Fibroblast of lung (primary cell): ENCODE measurements around the gene TCF12. TPM values are rescaled to one million over a fixed set of nuclear protein-coding genes. Genes with fewer than 3 reads are reported as not detected.
A peak's percentile ranks its signal among the peaks of the same experiment; 100 is the strongest.

Experiments
- DNase-seq, 2 donors: peaks; one replicate each; pipeline versions ENCODE4 v3.0.0 to v3.0.0-alpha.2; 2010; ENCODE audit warnings: low read depth in 2 of 2
- H2AFZ ChIP-seq: 2 replicates; pipeline ENCODE4 v1.5.1; 2012; ENCODE audit warnings: low read length, control low read depth, inconsistent platforms
- H3K27ac ChIP-seq: 2 replicates; pipeline ENCODE4 v1.5.1; 2011; ENCODE audit warnings: low read length, control low read depth; ENCODE audit not compliant: insufficient read depth
- H3K27me3 ChIP-seq: 2 replicates; pipeline ENCODE4 v1.5.1; 2011; ENCODE audit warnings: mild to moderate bottlenecking, low read length; ENCODE audit not compliant: control insufficient read depth, insufficient read depth
- H3K36me3 ChIP-seq: 2 replicates; pipeline ENCODE4 v1.5.1; 2011; ENCODE audit warnings: low read length; ENCODE audit not compliant: control insufficient read depth, insufficient read depth
- H3K4me1 ChIP-seq: 2 replicates; pipeline ENCODE4 v1.5.1; 2011; ENCODE audit warnings: low read length; ENCODE audit not compliant: control insufficient read depth, insufficient read depth; ENCODE audit errors: extremely low read depth
- H3K4me2 ChIP-seq: 2 replicates; pipeline ENCODE4 v1.5.1; 2011; ENCODE audit warnings: low read length, control low read depth; ENCODE audit not compliant: insufficient read depth; ENCODE audit errors: extremely low read depth
- H3K4me3 ChIP-seq, 4 experiments: fragments of 200-600 bp in 1 of 4; sonication (generic) in 1 of 4; replicated peaks in 1 of 4; 2 replicates each; pipeline ENCODE4 v1.5.1; 2011 to 2016; ENCODE audit warnings: low read length in 4 of 4, low read depth in 3 of 4, mild to moderate bottlenecking in 3 of 4, control low read depth in 2 of 4, inconsistent platforms in 1 of 4, mixed read lengths in 1 of 4; ENCODE audit not compliant: insufficient read depth in 1 of 4; ENCODE audit errors: control extremely low read depth in 1 of 4
- H3K79me2 ChIP-seq: 2 replicates; pipeline ENCODE4 v1.5.1; 2012; ENCODE audit warnings: mild to moderate bottlenecking, low read length, inconsistent platforms; ENCODE audit not compliant: control insufficient read depth, insufficient read depth
- H3K9ac ChIP-seq: 2 replicates; pipeline ENCODE4 v1.5.1; 2011; ENCODE audit warnings: mild to moderate bottlenecking, low read length, control low read depth; ENCODE audit not compliant: insufficient read depth
- H3K9me3 ChIP-seq: 2 replicates; pipeline ENCODE4 v1.5.1; 2012; ENCODE audit warnings: low read depth, low read length; ENCODE audit not compliant: control insufficient read depth, insufficient read depth
- H4K20me1 ChIP-seq: 2 replicates; pipeline ENCODE4 v1.5.1; 2011; ENCODE audit warnings: low read length; ENCODE audit not compliant: control insufficient read depth, insufficient read depth; ENCODE audit errors: extremely low read depth
- EZH2 ChIP-seq: IDR thresholded peaks from 2 replicates; pipeline ENCODE4 v1.5.1; 2012; ENCODE audit warnings: low read length, control low read depth, mild to moderate bottlenecking; ENCODE audit errors: missing control alignments
- polyA plus RNA-seq, 2 donors: library from polyadenylated mRNA; depleted of rRNA in 1 of 2; stranded (reverse) in 1 of 2; unstranded in 1 of 2; fragments of >200 nt; gene quantifications; 2 replicates each; pipeline ENCODE4 v1.2.1, GENCODE V29; 2011 to 2012; ENCODE audit warnings: missing spikeins in 1 of 2
- total RNA-seq: library from RNA; depleted of rRNA; stranded (reverse); fragments of >200 nt; gene quantifications from 2 replicates; pipeline ENCODE4 v1.2.1, GENCODE V29; 2014
- TF ChIP-seq, protein P1 (sequence below), 2 donors: IDR thresholded peaks in 1 of 2; conservative IDR thresholded peaks in 1 of 2; 1 replicate in 1 of 2; 2 replicates in 1 of 2; pipeline ENCODE4 v1.5.1; 2011 to 2012; ENCODE audit warnings: low read length in 2 of 2, control low read depth in 1 of 2, inconsistent platforms in 1 of 2, low read depth in 1 of 2, mild to moderate bottlenecking in 1 of 2

The TCF12 gene
- total and polyA plus RNA-seq, 2 donors (not counting 1 experiment from before 2014, with no cell fraction given): 105 to 232 TPM

DNA sequence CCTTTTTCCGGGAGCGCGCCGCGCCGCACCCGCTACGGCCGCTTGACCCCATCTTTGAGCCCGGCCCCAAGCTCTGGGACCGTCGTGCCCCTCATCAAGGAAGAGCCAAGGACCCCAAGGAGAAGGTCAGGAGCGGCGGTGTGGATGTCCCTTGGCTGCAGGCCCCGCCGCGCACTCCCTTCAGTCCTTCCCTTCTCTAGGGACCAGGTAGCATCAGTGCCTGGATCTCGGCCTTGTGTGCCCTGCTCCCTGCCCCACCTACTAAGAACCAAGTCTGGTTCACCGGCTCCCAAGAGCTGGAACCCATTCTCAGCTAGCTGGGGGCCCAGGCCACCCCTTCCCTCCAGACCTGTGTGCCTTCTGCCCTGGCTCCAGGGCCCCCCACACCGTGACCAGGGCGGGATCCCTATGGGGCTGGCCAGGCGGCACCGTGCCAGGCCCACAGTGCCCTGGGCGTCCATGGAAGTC lies 388.5 kb downstream of the TCF12 start:
- Histone ChIP-seq H2AFZ (peak overlapping the region; percentile 37), H3K4me1 (no peaks in the 10 kb centered on the region), H4K20me1 (no peaks in the 10 kb centered on the region), H3K36me3 (no peaks in the 10 kb centered on the region), H3K9ac (peak overlapping the region; percentile 42), H3K4me2 (peak overlapping the region; percentile 57), H3K27me3 (no peaks in the 10 kb centered on the region), H3K79me2 (no peaks in the 10 kb centered on the region), H3K27ac (no peak overlapping the region), H3K9me3 (no peaks in the 10 kb centered on the region), H3K4me3 (peak overlapping the region in 1 of 4 experiments; percentile 58)
- no peak for DNase-seq
- no peak for TF ChIP-seq EZH2
- TF ChIP-seq, protein P1, sequence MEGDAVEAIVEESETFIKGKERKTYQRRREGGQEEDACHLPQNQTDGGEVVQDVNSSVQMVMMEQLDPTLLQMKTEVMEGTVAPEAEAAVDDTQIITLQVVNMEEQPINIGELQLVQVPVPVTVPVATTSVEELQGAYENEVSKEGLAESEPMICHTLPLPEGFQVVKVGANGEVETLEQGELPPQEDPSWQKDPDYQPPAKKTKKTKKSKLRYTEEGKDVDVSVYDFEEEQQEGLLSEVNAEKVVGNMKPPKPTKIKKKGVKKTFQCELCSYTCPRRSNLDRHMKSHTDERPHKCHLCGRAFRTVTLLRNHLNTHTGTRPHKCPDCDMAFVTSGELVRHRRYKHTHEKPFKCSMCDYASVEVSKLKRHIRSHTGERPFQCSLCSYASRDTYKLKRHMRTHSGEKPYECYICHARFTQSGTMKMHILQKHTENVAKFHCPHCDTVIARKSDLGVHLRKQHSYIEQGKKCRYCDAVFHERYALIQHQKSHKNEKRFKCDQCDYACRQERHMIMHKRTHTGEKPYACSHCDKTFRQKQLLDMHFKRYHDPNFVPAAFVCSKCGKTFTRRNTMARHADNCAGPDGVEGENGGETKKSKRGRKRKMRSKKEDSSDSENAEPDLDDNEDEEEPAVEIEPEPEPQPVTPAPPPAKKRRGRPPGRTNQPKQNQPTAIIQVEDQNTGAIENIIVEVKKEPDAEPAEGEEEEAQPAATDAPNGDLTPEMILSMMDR (conservative IDR thresholded peaks at IDR 0.05 in 1 of 2, IDR thresholded peaks at IDR 0.05 in 1 of 2; ENCODE audit: low read depth in 1 of 2, low read length in 2 of 2): no peak

DNA sequence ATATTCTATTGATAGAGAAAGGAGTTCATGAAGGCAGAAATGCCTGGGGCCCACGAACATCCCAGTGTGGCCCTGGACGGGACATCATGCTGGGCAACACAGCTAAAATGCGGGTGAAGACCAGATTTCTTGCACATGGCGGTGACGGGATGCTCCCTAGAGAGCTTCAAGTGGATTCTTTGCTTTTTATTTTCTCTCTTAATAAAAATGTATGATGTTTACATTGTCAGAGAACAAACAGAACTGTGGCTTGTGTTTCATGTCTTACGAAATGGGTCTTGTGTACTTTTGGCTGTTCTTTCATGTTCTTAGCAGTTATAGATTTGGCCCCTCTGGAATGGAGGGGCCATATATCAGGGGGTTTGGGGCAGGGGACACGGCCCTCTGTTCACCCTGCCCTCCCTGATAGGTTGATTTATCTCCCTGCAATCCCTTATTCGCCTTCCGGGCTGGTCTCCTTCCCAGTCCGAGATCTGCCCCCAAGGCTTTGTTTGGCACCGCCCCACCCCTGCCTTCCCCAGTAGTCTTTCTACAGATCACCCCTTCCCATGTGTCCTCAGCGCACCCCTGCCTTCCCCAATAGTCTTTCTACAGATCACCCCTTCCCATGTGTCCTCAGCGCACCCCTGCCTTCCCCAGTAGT lies 389.2 kb downstream of the TCF12 start:
- Histone ChIP-seq H3K4me2 (no peak overlapping the region), H4K20me1 (no peaks in the 10 kb centered on the region), H3K4me3 (no peak overlapping the region), H2AFZ (no peak overlapping the region), H3K9me3 (no peaks in the 10 kb centered on the region), H3K36me3 (no peaks in the 10 kb centered on the region), H3K27ac (no peak overlapping the region), H3K9ac (no peak overlapping the region), H3K4me1 (no peaks in the 10 kb centered on the region), H3K27me3 (no peaks in the 10 kb centered on the region), H3K79me2 (no peaks in the 10 kb centered on the region)
- no peak for TF ChIP-seq EZH2
- TF ChIP-seq, protein P1 (conservative IDR thresholded peaks at IDR 0.05 in 1 of 2, IDR thresholded peaks at IDR 0.05 in 1 of 2; ENCODE audit: low read depth in 1 of 2, low read length in 2 of 2): no peak
- peak in 1 of 2 donors; percentile 76 for DNase-seq

DNA sequence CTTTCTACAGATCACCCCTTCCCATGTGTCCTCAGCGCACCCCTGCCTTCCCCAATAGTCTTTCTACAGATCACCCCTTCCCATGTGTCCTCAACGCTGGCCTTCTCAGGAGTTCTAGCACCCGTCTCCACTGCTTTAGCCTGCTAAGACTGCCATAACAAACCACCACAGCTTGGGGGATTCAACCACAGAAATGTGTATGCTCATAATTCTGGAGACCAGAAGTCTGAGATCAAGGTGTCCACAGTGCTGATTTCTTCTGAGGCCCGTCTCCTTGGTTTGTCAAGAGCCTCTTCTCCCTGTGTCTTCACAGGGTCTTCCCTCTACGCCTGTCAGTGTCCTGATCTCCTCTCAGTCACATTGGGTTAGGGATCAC lies 389.7 kb downstream of the TCF12 start:
- no peaks in the 10 kb centered on the region for H3K27me3 ChIP-seq
- no peaks in the 10 kb centered on the region for H3K9me3 ChIP-seq
- H2AFZ ChIP-seq: no peak overlapping the region
- no peak overlapping the region for H3K27ac ChIP-seq
- no peak for TF ChIP-seq EZH2
- TF ChIP-seq, protein P1 (conservative IDR thresholded peaks at IDR 0.05 in 1 of 2, IDR thresholded peaks at IDR 0.05 in 1 of 2; ENCODE audit: low read depth in 1 of 2, low read length in 2 of 2): no peak
- no peaks in the 10 kb centered on the region for H3K36me3 ChIP-seq
- no peaks in the 10 kb centered on the region for H3K4me1 ChIP-seq
- DNase-seq: no peak
- no peaks in the 10 kb centered on the region for H4K20me1 ChIP-seq
- no peak overlapping the region for H3K4me3 ChIP-seq
- no peaks in the 10 kb centered on the region for H3K79me2 ChIP-seq
- H3K9ac ChIP-seq: no peak overlapping the region
- H3K4me2 ChIP-seq: no peak overlapping the region
